HepG2 (cell line): ENCODE results near the gene PFN2. TPM values are rescaled to one million over a fixed set of nuclear protein-coding genes. Genes with fewer than 3 reads are reported as not detected.

Experiments used
- CCDC6 ChIP-seq: sonication (generic); formaldehyde crosslinking; IDR thresholded peaks from 2 replicates; pipeline ENCODE4 v1.8.1; 2022; ENCODE audit warnings: mild to moderate bottlenecking, missing genetic modification reagents, moderate library complexity
- CHD2 ChIP-seq: IDR thresholded peaks from 2 replicates; pipeline ENCODE4 v1.6.1; 2011; ENCODE audit warnings: low read depth, low read length, improper control_type of control experiment
- ETV5 ChIP-seq: IDR thresholded peaks from 2 replicates; pipeline ENCODE4 v1.6.1; 2018; ENCODE audit warnings: missing biosample characterization, missing genetic modification reagents, inconsistent platforms, borderline replicate concordance
- FOSL2 ChIP-seq: sonication (generic); formaldehyde crosslinking; IDR thresholded peaks from 2 replicates; pipeline ENCODE4 v1.4.0; 2020; ENCODE audit warnings: missing genetic modification reagents
- HMG20A ChIP-seq: IDR thresholded peaks from 2 replicates; pipeline ENCODE4 v1.6.1; 2016; ENCODE audit warnings: borderline replicate concordance
- IKZF1 ChIP-seq: fragments of 450-650 bp; IDR thresholded peaks from 2 replicates; pipeline ENCODE4 v1.7.1; 2016
- MAF1 ChIP-seq: sonication (generic); formaldehyde crosslinking; IDR thresholded peaks from 2 replicates; pipeline ENCODE4 v1.5.0; 2020; ENCODE audit warnings: missing genetic modification reagents, borderline replicate concordance
- NBN ChIP-seq: fragments of 450-650 bp; conservative IDR thresholded peaks from 2 replicates; pipeline ENCODE4 v1.6.1; 2017
- NFRKB ChIP-seq: fragments of 450-650 bp; IDR thresholded peaks from 2 replicates; pipeline ENCODE4 v1.6.1; 2017
- PHF8 ChIP-seq: sonication (generic); formaldehyde crosslinking; IDR thresholded peaks from 2 replicates; pipeline ENCODE4 v1.5.0; 2020; ENCODE audit warnings: missing genetic modification reagents
- PRMT3 ChIP-seq: sonication (generic); formaldehyde crosslinking; IDR thresholded peaks from 2 replicates; pipeline ENCODE4 v1.8.1; 2022; ENCODE audit warnings: low read depth, mild to moderate bottlenecking, moderate library complexity, missing genetic modification reagents, borderline replicate concordance
- SOX5 ChIP-seq: IDR thresholded peaks from 2 replicates; pipeline ENCODE4 v1.6.1; 2016; ENCODE audit warnings: borderline replicate concordance
- ZNF383 ChIP-seq: sonication (generic); formaldehyde crosslinking; IDR thresholded peaks from 2 replicates; pipeline ENCODE4 v1.4.0; 2020; ENCODE audit warnings: missing genetic modification reagents, mild to moderate bottlenecking, borderline replicate concordance
- ZNF709 ChIP-seq: sonication (generic); formaldehyde crosslinking; IDR thresholded peaks from 2 replicates; pipeline ENCODE4 v1.5.0; 2020; ENCODE audit warnings: mild to moderate bottlenecking, missing genetic modification reagents
- ZNF780A ChIP-seq: sonication (generic); formaldehyde crosslinking; IDR thresholded peaks from 2 replicates; pipeline ENCODE4 v1.8.0; 2022; ENCODE audit warnings: mild to moderate bottlenecking, missing genetic modification reagents, moderate library complexity
- ZNF891 ChIP-seq: sonication (generic); formaldehyde crosslinking; IDR thresholded peaks from 2 replicates; pipeline ENCODE4 v1.5.0; 2020; ENCODE audit warnings: mild to moderate bottlenecking, missing genetic modification reagents
- polyA plus RNA-seq, 8 experiments: library from polyadenylated mRNA; depleted of rRNA in 3 of 8; stranded (reverse) in 7 of 8; unstranded in 1 of 8; fragments of >200 nt; fragmentation: Illumina TruSeq in 4 of 8; extraction: Trizol in 4 of 8; gene quantifications; 2 replicates each; pipeline versions ENCODE4 v1.2.1 to v1.2.3, GENCODE V29; 2011 to 2016; ENCODE audit warnings: low read depth in 4 of 8, missing spikeins in 1 of 8, mixed read lengths in 1 of 8; ENCODE audit not compliant: insufficient read depth in 1 of 8
- total RNA-seq, 5 experiments: library from RNA; depleted of rRNA; stranded (reverse); fragments of >200 nt; fragmentation: Illumina TruSeq; extraction: Trizol; gene quantifications; 2 replicates each; pipeline ENCODE4 v1.2.3, GENCODE V29; 2016; ENCODE audit warnings: low read depth in 1 of 5
- TF ChIP-seq, protein P1 (sequence below): sonication (generic); formaldehyde crosslinking; IDR thresholded peaks from 2 replicates; pipeline ENCODE4 v1.4.0; 2020; ENCODE audit warnings: missing genetic modification reagents
- TF ChIP-seq, protein P2 (sequence below): IDR thresholded peaks from 2 replicates; pipeline ENCODE4 v1.6.1; 2016; ENCODE audit warnings: missing compliant biosample characterization, missing genetic modification reagents, borderline replicate concordance
- TF ChIP-seq, protein P3 (sequence below): IDR thresholded peaks from 2 replicates; pipeline ENCODE4 v1.6.1; 2016
- TF ChIP-seq, protein P4 (sequence below): sonication (generic); formaldehyde crosslinking; IDR thresholded peaks from 2 replicates; pipeline ENCODE4 v1.9.0; 2021; ENCODE audit warnings: missing genetic modification reagents, mild to moderate bottlenecking, borderline replicate concordance
- TF ChIP-seq, protein P5 (sequence below): sonication (generic); formaldehyde crosslinking; IDR thresholded peaks from 2 replicates; pipeline ENCODE4 v1.4.0; 2020; ENCODE audit warnings: missing genetic modification reagents, borderline replicate concordance
- TF ChIP-seq, protein P6 (sequence below): sonication (generic); formaldehyde crosslinking; IDR thresholded peaks from 2 replicates; pipeline ENCODE4 v1.4.0; 2020; ENCODE audit warnings: mild to moderate bottlenecking, missing genetic modification reagents

PFN2 gene
- total and polyA plus RNA-seq, 2 of the 13 experiments (the other 11 are each of a cell fraction or from before 2014, with no cell fraction given): 57.3 to 150 TPM

DNA sequence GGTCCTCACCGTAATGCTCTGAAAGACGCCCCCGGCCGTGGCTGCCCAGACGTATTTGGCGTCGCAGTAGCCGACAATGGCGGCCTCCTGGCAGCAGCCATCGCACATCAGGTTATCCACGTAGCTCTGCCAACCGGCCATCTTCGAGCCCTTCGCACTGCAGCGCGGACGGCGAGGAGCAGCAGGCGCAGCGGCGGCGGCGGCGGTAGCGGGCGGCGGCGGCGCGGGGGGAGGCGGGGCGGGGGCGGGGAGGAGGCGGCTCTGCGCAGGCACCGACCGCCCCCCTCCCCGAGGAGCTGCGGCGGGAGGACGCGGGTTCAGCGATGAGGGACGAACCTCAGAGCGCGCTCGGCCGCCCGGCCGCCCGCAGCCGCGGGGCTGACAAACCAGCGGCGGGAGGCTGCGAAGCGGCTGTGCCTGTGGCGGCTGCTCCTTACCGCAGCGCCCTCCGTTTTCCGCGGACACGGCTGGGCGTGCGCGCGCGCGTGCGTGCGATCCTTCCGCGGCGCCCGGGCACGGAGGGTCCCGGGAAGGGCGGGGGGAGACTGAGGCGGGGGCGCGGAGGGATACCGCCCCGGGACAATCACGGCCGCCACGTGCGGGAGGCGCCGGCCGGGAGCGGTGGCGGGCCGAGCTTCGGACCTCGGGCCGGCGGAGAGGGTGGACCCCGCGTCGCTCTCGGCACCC is at the start of gene PFN2 (continued):
- TF ChIP-seq, protein P1, sequence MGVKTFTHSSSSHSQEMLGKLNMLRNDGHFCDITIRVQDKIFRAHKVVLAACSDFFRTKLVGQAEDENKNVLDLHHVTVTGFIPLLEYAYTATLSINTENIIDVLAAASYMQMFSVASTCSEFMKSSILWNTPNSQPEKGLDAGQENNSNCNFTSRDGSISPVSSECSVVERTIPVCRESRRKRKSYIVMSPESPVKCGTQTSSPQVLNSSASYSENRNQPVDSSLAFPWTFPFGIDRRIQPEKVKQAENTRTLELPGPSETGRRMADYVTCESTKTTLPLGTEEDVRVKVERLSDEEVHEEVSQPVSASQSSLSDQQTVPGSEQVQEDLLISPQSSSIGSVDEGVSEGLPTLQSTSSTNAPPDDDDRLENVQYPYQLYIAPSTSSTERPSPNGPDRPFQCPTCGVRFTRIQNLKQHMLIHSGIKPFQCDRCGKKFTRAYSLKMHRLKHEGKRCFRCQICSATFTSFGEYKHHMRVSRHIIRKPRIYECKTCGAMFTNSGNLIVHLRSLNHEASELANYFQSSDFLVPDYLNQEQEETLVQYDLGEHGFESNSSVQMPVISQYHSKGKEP: 0 out of 2 replicates have a peak, but pooled peaks have one; percentile 66
- TF ChIP-seq CCDC6 (CRISPR knock-in tag): peak; percentile 97
- TF ChIP-seq ZNF780A (CRISPR knock-in tag): 0 out of 2 replicates have a peak, but pooled peaks have one; percentile 49
- TF ChIP-seq, protein P2, sequence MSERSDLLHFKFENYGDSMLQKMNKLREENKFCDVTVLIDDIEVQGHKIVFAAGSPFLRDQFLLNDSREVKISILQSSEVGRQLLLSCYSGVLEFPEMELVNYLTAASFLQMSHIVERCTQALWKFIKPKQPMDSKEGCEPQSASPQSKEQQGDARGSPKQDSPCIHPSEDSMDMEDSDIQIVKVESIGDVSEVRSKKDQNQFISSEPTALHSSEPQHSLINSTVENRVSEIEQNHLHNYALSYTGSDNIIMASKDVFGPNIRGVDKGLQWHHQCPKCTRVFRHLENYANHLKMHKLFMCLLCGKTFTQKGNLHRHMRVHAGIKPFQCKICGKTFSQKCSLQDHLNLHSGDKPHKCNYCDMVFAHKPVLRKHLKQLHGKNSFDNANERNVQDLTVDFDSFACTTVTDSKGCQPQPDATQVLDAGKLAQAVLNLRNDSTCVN (CRISPR knock-in tag): no peak
- TF ChIP-seq SOX5 (CRISPR knock-in tag): peak; percentile 9; the same call in 1 of the 2 replicates
- TF ChIP-seq MAF1: peak; percentile 30; the same call in 1 of the 2 replicates
- TF ChIP-seq CHD2: peak; percentile 84
- TF ChIP-seq, protein P3, sequence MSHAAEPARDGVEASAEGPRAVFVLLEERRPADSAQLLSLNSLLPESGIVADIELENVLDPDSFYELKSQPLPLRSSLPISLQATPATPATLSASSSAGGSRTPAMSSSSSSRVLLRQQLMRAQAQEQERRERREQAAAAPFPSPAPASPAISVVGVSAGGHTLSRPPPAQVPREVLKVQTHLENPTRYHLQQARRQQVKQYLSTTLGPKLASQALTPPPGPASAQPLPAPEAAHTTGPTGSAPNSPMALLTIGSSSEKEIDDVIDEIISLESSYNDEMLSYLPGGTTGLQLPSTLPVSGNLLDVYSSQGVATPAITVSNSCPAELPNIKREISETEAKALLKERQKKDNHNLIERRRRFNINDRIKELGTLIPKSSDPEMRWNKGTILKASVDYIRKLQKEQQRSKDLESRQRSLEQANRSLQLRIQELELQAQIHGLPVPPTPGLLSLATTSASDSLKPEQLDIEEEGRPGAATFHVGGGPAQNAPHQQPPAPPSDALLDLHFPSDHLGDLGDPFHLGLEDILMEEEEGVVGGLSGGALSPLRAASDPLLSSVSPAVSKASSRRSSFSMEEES: peak; percentile 55; the same call in 1 of the 2 replicates
- TF ChIP-seq ZNF383 (CRISPR knock-in tag): no peak
- TF ChIP-seq ETV5: peak; percentile 33; the same call in 1 of the 2 replicates
- no peak for TF ChIP-seq IKZF1
- no peak; the same call in 1 of the 2 replicates for TF ChIP-seq ZNF891 (CRISPR knock-in tag)
- peak; percentile 97 for TF ChIP-seq ZNF709 (CRISPR knock-in tag)
- TF ChIP-seq FOSL2 (CRISPR knock-in tag): peak; percentile 53
- no peak for TF ChIP-seq HMG20A (CRISPR knock-in tag)
- TF ChIP-seq NBN: no peak
- TF ChIP-seq, protein P4, sequence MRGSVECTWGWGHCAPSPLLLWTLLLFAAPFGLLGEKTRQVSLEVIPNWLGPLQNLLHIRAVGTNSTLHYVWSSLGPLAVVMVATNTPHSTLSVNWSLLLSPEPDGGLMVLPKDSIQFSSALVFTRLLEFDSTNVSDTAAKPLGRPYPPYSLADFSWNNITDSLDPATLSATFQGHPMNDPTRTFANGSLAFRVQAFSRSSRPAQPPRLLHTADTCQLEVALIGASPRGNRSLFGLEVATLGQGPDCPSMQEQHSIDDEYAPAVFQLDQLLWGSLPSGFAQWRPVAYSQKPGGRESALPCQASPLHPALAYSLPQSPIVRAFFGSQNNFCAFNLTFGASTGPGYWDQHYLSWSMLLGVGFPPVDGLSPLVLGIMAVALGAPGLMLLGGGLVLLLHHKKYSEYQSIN: 0 out of 2 replicates have a peak, but pooled peaks have one; percentile 60
- peak; percentile 73 for TF ChIP-seq PHF8 (CRISPR knock-in tag)
- TF ChIP-seq, protein P5, sequence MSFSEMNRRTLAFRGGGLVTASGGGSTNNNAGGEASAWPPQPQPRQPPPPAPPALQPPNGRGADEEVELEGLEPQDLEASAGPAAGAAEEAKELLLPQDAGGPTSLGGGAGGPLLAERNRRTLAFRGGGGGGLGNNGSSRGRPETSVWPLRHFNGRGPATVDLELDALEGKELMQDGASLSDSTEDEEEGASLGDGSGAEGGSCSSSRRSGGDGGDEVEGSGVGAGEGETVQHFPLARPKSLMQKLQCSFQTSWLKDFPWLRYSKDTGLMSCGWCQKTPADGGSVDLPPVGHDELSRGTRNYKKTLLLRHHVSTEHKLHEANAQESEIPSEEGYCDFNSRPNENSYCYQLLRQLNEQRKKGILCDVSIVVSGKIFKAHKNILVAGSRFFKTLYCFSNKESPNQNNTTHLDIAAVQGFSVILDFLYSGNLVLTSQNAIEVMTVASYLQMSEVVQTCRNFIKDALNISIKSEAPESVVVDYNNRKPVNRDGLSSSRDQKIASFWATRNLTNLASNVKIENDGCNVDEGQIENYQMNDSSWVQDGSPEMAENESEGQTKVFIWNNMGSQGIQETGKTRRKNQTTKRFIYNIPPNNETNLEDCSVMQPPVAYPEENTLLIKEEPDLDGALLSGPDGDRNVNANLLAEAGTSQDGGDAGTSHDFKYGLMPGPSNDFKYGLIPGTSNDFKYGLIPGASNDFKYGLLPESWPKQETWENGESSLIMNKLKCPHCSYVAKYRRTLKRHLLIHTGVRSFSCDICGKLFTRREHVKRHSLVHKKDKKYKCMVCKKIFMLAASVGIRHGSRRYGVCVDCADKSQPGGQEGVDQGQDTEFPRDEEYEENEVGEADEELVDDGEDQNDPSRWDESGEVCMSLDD (CRISPR knock-in tag): peak; percentile 56; the same call in 1 of the 2 replicates
- TF ChIP-seq NFRKB: no peak
- TF ChIP-seq PRMT3: no peak; the same call in 1 of the 2 replicates
- TF ChIP-seq, protein P6, sequence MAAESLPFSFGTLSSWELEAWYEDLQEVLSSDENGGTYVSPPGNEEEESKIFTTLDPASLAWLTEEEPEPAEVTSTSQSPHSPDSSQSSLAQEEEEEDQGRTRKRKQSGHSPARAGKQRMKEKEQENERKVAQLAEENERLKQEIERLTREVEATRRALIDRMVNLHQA: no peak
